AG10803 (cell line): ENCODE results near the gene OMD.

Experiments
- DNase-seq: peaks from one replicate; pipeline ENCODE4 v3.0.0; 2010; ENCODE audit warnings: low read depth
- H3K4me3 ChIP-seq: 2 replicates; pipeline ENCODE4 v1.5.1; 2011; ENCODE audit warnings: mild to moderate bottlenecking, low read length, control low read depth
- CTCF ChIP-seq: conservative IDR thresholded peaks from 2 replicates; pipeline ENCODE4 v1.5.1; 2011; ENCODE audit warnings: mild to moderate bottlenecking, low read length, control low read depth, inconsistent platforms

OMD gene

GRCh38 chr9:92404042-92404836 lies 20.0 kb downstream of the OMD start, which contains the start of gene OGN:
Gene OGN, minus strand, starts transcription at chr9:92404578. Its CDS starts 1,171 bp downstream, at chr9:92403407.
- TF ChIP-seq CTCF, result no peak
- DNase-seq, result peak; percentile 62
- no peak within 1 kb of the TSS for H3K4me3 ChIP-seq

GRCh38 chr9:92402826-92403745 lies 21.2 kb downstream of the OMD start:
- DNase-seq, result no peak
- TF ChIP-seq CTCF, result no peak
- H3K4me3 ChIP-seq, result no peak overlapping the region

GRCh38 chr9:92402360-92402759 lies 21.9 kb downstream of the OMD start:
- H3K4me3 ChIP-seq, result no peak overlapping the region
- TF ChIP-seq CTCF, result no peak
- no peak for DNase-seq

GRCh38 chr9:92397853-92398252 lies 26.4 kb downstream of the OMD start:
- no peak for TF ChIP-seq CTCF
- H3K4me3 ChIP-seq, result no peak overlapping the region
- DNase-seq, result no peak

GRCh38 chr9:92395617-92396016 lies 28.7 kb downstream of the OMD start:
- no peak overlapping the region for H3K4me3 ChIP-seq
- DNase-seq, result no peak
- TF ChIP-seq CTCF, result no peak

- DNase-seq, result peak; percentile 27
- no peak for TF ChIP-seq CTCF
- no peak overlapping the region for H3K4me3 ChIP-seq
These were observed 30.6 kb downstream of the OMD start for GRCh38 chr9:92393686-92394085.
